GM18951 (cell line): ENCODE data around the gene VPS26B.

Source experiments
- POLR2A ChIP-seq: IDR thresholded peaks from 4 replicates; pipeline ENCODE4 v1.6.1; 2011; ENCODE audit warnings: mild to moderate bottlenecking; ENCODE audit not compliant: insufficient read length, insufficient read depth; ENCODE audit errors: extremely low read depth
- in situ Hi-C: fragments of 300-500 bp; cut with MboI; formaldehyde crosslinking; loops from one replicate; pipeline ENCODE4 v1.12.0; 2022; ENCODE audit warnings: low sequenced_read_pairs, mixed read lengths, inconsistent platforms; ENCODE audit not compliant: unreplicated experiment

VPS26B gene

DNA sequence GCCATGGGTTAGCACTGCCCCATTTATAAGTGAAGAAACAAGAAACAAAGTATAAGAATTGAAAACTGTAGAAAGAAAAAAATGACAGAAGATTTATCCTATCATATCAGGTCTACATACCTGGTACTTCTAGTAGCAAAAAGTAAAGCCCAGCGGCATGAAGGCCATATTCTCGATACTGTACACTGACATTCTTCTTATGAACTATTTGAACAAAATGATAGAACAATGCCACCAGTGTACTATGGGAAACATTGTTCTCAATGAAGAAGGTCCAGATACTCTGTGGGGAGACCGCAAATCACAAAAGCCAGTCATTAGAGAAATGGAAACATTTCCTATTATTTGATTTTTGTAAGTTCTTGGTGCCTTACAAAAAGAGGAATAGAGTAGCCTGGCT, 7.7 kb upstream of the VPS26B start:
- in situ Hi-C loops = no loop called here
- TF ChIP-seq POLR2A = no peak

GRCh38 chr11:134223121-134223520, 1.4 kb upstream of the VPS26B start:
- no peak for TF ChIP-seq POLR2A
- in situ Hi-C loops = no loop called here

- in situ Hi-C loops = no loop called here
- peak; percentile 58 for TF ChIP-seq POLR2A
Measured at GRCh38 chr11:134224710-134225664, 516 bp downstream of the VPS26B start.

DNA sequence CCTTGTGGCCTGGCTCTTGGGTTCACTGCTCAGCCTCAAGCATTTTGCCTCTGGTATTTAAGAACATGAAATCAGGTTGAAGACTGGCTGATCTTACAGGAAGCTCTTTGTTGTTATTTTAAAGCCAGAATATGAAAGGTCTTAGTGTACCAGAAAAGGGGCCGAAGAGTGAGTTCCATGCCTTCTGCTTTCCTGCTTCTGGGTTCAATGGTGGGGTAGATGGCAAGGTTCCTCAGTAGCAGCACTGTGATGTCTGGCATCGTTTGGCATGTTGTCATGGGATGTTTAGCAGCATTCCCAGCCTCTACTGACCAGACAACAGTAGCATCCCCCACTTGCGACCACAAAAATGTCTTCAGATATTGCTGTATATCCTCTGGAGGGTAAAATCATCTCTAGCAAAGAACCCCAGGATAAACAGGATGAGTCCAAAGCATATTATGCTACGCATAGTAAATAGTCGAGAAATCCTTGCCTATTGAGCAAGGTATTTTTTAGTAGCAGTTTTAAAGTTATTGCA, 2.4 kb downstream of the VPS26B start:
- in situ Hi-C loops = no loop called here
- no peak for TF ChIP-seq POLR2A

DNA sequence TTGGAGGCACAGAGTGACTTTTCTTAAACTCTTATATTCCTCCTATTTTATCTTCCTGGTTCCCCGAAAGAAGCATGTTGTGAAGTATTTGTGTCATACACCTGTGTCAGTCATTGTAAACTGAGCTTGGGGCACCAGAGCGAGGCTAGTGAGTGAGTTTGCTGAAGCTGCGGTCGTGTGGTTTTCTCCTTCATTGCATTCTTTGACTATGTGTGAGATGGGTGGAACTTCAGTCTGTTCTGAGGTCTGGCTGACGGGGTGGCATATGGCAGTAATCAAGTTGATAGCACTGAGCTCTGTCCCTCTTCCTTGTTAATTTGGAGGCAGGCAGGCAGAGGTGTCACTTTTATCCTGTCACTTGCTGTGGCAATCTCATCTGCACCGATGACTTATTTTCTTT, 4.2 kb downstream of the VPS26B start:
- in situ Hi-C loops = no loop called here
- TF ChIP-seq POLR2A = no peak

GRCh38 chr11:134229126-134229790, 4.8 kb downstream of the VPS26B start:
- TF ChIP-seq POLR2A = no peak

DNA sequence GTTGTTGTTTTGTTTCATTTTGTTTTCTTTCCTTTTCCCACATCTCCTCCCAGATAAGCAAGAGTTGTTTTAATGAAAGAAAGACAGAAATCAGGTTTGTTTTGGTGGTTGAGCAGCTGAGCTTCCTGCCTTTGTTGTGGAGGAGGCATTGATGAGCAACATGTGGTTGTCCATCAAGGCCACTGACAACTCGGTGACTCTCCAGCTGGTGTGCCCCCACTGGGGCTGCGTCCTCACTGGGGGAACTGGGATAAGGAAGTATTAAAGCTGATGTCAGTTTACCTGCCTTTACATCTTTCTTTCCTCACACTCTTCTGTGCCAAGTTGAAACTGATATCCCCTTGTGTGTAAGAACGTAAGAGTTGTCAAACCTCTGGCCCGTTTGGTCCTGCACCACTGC, 5.9 kb downstream of the VPS26B start:
- in situ Hi-C loops = no loop called here
- TF ChIP-seq POLR2A = no peak

More at GRCh38 chr11:134229126-134229790, 4.8 kb downstream of the VPS26B start:
- in situ Hi-C loops = no loop called here

DNA sequence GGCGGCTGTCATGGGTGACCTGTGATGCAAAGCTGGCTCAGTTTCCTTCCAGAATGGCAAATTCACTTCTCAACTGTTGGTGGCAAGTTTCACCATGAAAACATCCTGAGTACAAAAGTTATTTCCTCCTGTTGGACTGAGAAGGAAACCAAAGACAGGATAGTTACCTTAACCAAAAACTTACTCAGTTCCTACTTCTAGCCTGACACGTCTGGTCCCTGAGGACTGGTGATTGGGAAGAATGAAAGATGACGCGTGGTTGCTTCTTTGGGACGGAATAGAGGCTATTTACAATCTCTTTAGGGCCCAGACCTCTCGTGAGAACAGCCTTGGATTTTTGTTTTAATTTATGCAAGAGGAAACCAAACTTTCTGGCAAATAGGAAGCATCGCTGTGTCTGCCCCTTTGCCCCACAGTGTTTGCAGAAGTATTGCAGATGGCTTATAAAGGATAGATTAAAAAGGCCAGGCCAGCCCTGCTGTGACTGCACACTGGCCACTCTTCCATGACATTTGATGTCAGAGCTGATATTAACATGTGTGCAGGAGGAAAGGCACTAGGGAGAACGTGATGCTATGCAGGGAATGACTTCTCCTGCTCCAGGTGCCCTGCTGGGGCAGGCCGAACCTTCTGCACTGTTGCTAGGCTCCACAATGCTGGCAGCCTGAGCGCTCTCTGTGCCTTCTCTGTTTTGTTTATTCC, 7.6 kb downstream of the VPS26B start:
- TF ChIP-seq POLR2A = no peak
- in situ Hi-C loops = no loop called here

- in situ Hi-C loops = no loop called here
Measured at GRCh38 chr11:134233729-134234179, 9.3 kb downstream of the VPS26B start.

DNA sequence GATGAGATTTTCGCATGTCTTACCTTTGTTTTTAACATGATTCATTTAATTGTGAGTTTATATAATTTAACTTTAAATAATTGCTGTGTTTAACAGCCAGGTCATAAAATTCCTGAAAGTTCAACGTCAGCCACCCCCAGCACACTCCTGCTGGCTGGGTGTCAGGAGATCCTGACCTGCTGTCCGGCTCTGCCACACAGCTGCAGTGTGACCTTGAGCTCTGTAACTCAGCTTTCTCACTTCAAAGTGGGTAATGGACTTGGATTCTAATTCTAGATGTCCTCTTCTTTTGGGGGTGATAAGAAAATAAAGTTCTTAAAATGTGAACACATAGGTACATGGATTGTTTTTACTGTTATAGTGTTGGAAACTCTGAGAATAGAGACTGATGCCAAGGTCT, 10.9 kb downstream of the VPS26B start:
- no peak for TF ChIP-seq POLR2A
- in situ Hi-C loops = no loop called here

More at GRCh38 chr11:134233729-134234179, 9.3 kb downstream of the VPS26B start:
- TF ChIP-seq POLR2A = no peak

- TF ChIP-seq POLR2A = no peak
- in situ Hi-C loops = no loop called here
Measured at GRCh38 chr11:134236834-134237556, 12.5 kb downstream of the VPS26B start.

DNA sequence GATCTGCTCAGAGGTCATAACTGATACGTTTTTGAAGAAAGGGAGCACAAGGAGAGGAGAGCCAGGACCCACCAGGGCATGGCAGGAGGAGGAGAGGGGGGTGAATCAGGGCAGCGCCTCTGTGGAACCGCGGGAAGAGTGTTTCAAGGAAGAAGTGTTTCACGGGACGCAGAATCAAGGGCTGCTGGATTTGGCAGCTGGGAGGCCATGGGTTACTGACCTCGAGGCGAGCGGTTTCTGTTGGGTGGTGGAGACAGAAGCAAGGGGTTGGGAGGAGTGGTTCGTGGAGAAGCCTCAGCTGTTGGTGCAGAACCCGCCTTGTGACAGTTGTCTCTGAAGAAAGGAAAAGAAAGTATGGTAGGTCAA, 13.1 kb downstream of the VPS26B start:
- in situ Hi-C loops = no loop called here
- TF ChIP-seq POLR2A = no peak

DNA sequence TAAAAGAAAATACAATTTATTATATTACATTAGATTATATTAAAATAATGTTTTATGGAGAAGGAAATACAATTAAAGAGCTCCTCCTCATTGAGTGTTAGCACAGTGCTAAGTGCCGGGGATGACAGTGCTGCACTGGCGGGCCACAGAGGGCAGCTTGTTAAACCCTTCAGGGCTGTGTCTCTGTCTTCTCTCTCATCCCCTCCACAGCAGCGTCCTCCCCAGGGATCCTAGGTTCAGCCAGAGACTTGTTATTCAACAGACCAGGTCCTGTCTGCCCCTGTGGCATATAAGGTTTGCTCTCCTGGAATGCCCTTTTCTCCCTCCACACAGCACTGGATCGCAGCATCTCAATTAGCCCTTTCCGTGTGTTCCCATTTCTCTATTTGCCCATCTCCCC, 14.5 kb downstream of the VPS26B start:
- in situ Hi-C loops = no loop called here
- no peak for TF ChIP-seq POLR2A

DNA sequence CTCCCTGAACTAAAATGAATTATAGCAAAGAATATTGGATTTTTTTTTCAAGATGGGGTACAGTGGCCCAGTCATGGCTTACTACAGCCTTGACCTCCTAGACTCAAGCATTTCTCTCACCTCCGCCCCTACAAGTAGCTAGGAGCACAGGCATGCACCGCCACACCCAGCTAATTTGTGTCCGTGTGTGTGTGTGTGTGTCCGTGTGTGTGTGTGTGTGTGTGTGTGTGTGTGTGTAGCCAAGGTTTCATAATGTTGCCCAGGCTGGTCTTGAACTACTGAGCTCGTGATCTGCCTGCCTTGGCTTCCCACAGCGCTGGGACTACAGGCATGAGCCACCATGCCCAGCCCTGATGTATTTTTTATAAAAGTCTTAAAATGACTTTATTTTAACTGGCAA, 16.1 kb downstream of the VPS26B start:
- TF ChIP-seq POLR2A = no peak
- in situ Hi-C loops = no loop called here
